Omental fat pad (tissue), 4 donors: Measurements from ENCODE around the gene KICS2. TPM values are rescaled to one million over a fixed set of nuclear protein-coding genes. Genes with fewer than 3 reads are reported as not detected.
"Not testable (repeated sequence)": the region's sequence is repeated elsewhere in the genome, so short reads cannot be mapped to it uniquely, and the experiment has no call there.

Source experiments
- ATAC-seq: fragments of 150-250 bp; one replicate; pipeline ENCODE4 v1.9.1; 2016; ENCODE audit warnings: mild to moderate bottlenecking, moderate library complexity; ENCODE audit not compliant: low FRiP score
- DNase-seq: peaks from one replicate; pipeline ENCODE4 v3.0.0-alpha.2; 2019; ENCODE audit warnings: low spot score
- CTCF ChIP-seq, 3 donors: fragments of 450-650 bp; IDR thresholded peaks; one replicate each; pipeline ENCODE4 v1.5.1; 2016 to 2017; ENCODE audit warnings: antibody characterized with exemption in 3 of 3, mild to moderate bottlenecking in 3 of 3, moderate library complexity in 2 of 3
- total RNA-seq, 4 donors: library from RNA; depleted of rRNA; stranded (reverse); fragments of >200 nt; gene quantifications; one replicate each; pipeline ENCODE4 v1.1.0, GENCODE V29; 2016

KICS2 gene
- total RNA-seq, 4 donors from 2014 or later, result 8.8 to 15.9 (median 10.4) TPM

GRCh38 chr12:64219145-64219544 is 3.0 kb downstream of the KICS2 start:
- no peak for DNase-seq
- no peak for TF ChIP-seq CTCF (IDR thresholded peaks at IDR 0.05)
- ATAC-seq, result no peak

GRCh38 chr12:64218597-64218996 is 3.5 kb downstream of the KICS2 start:
- no peak for TF ChIP-seq CTCF (IDR thresholded peaks at IDR 0.05)
- no peak for ATAC-seq

GRCh38 chr12:64217643-64218042 is 4.5 kb downstream of the KICS2 start:
- DNase-seq, ATAC-seq: not testable (repeated sequence)

More at GRCh38 chr12:64218597-64218996, 3.5 kb downstream of the KICS2 start:
- no peak for DNase-seq

GRCh38 chr12:64216239-64216638 is 5.9 kb downstream of the KICS2 start:
- ATAC-seq (no peak), DNase-seq (no peak)
- no peak for TF ChIP-seq CTCF (IDR thresholded peaks at IDR 0.05)

- TF ChIP-seq CTCF (IDR thresholded peaks at IDR 0.05), result no peak
- ATAC-seq (no peak), DNase-seq (no peak)
These were observed 9.9 kb downstream of the KICS2 start for GRCh38 chr12:64212119-64212746.

- DNase-seq (no peak), ATAC-seq (no peak)
- no peak for TF ChIP-seq CTCF (IDR thresholded peaks at IDR 0.05)
These were observed 14.6 kb downstream of the KICS2 start for GRCh38 chr12:64207453-64207852.

GRCh38 chr12:64205542-64205941 is 16.6 kb downstream of the KICS2 start:
- no peak for ATAC-seq
- TF ChIP-seq CTCF (IDR thresholded peaks at IDR 0.05), result no peak
- no peak for DNase-seq
